ENCODE data around the gene RUNX1. TPM values are rescaled to one million over a fixed set of nuclear protein-coding genes. Genes with fewer than 3 reads are reported as not detected.

RUNX1 gene
- total RNA-seq, 1 experiment from 2014 or later, result 95.4 TPM

DNA sequence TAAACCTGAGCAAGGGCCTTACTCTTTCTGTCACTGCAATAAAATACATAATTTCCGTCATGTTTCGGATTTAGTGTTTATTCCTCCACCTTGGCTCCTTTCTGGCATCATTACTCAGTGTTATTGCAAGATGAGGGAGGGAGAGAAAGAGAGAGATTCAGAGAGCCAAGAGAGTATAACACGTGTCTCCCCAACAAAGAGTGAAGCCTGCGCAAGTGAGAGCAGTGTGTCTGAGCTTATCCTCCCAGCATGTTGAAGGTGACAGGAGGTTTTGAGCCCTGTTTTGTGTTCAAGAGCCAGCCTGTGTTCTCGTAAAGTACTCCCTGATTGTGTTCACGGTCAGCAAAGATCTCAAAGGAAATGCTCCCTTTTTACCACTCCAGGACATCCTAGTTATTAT, 6.3 kb downstream of the RUNX1 start:
- Mint-ChIP-seq H3K36me3 (ENCODE audit: insufficient read depth, unreplicated experiment) (peaks cover 19% of the 10 kb centered on the region), H3K9me3 (ENCODE audit: low read depth, unreplicated experiment) (no peaks in the 10 kb centered on the region), H3K4me1 (ENCODE audit: low read depth, unreplicated experiment) (peaks cover 22% of the 10 kb centered on the region), H3K27ac (ENCODE audit: unreplicated experiment) (no peak overlapping the region), H3K4me3 (ENCODE audit: low read depth, unreplicated experiment) (no peak overlapping the region), H3K27me3 (ENCODE audit: unreplicated experiment) (no peaks in the 10 kb centered on the region)
- TF ChIP-seq, protein P1, sequence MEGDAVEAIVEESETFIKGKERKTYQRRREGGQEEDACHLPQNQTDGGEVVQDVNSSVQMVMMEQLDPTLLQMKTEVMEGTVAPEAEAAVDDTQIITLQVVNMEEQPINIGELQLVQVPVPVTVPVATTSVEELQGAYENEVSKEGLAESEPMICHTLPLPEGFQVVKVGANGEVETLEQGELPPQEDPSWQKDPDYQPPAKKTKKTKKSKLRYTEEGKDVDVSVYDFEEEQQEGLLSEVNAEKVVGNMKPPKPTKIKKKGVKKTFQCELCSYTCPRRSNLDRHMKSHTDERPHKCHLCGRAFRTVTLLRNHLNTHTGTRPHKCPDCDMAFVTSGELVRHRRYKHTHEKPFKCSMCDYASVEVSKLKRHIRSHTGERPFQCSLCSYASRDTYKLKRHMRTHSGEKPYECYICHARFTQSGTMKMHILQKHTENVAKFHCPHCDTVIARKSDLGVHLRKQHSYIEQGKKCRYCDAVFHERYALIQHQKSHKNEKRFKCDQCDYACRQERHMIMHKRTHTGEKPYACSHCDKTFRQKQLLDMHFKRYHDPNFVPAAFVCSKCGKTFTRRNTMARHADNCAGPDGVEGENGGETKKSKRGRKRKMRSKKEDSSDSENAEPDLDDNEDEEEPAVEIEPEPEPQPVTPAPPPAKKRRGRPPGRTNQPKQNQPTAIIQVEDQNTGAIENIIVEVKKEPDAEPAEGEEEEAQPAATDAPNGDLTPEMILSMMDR (IDR thresholded peaks at IDR 0.05; ENCODE audit: unreplicated experiment), result no peak
- no TSS peak for BruUV-seq (replicated peaks)
- DNase-seq, result no peak
- intact Hi-C loops (cut with micrococcal nuclease; ENCODE audit: unreplicated experiment), result loop anchor here (10.0 kb wide), 1 partner anchor 212 kb away; no protein-coding TSS in a partner anchor
- CTCF ChIA-PET, result no interaction called here

DNA sequence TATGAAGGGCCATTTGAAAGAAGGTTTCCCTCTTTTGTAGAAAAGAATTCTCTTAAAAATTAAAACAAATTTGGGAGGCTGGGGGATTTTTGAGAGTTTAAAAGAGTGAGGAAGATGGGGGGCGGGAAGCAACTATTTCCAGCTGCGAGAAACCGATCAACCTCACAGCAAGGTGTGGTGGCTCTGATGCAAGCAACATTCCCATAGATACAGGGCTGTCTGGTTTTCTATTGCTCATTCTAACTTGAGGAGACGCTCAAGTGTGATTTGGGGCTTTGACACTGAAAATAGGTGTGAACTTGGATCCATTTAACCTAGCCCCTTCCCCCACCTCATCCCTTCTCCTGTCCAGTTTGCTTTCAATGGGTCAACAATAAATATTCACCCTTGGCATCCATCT, 7.2 kb downstream of the RUNX1 start:
- CTCF ChIA-PET, result no interaction called here
- Mint-ChIP-seq H3K4me3 (ENCODE audit: low read depth, unreplicated experiment) (no peak overlapping the region), H3K27ac (ENCODE audit: unreplicated experiment) (no peak overlapping the region), H3K27me3 (ENCODE audit: unreplicated experiment) (no peaks in the 10 kb centered on the region), H3K9me3 (ENCODE audit: low read depth, unreplicated experiment) (no peaks in the 10 kb centered on the region), H3K36me3 (ENCODE audit: insufficient read depth, unreplicated experiment) (peaks cover 9% of the 10 kb centered on the region), H3K4me1 (ENCODE audit: low read depth, unreplicated experiment) (peaks cover 12% of the 10 kb centered on the region)
- no TSS peak for BruUV-seq (replicated peaks)
- TF ChIP-seq, protein P1 (IDR thresholded peaks at IDR 0.05; ENCODE audit: unreplicated experiment), result no peak
- intact Hi-C loops (cut with micrococcal nuclease; ENCODE audit: unreplicated experiment), result loop anchor here (10.0 kb wide), 1 partner anchor 213 kb away; no protein-coding TSS in a partner anchor
- no peak for DNase-seq

DNA sequence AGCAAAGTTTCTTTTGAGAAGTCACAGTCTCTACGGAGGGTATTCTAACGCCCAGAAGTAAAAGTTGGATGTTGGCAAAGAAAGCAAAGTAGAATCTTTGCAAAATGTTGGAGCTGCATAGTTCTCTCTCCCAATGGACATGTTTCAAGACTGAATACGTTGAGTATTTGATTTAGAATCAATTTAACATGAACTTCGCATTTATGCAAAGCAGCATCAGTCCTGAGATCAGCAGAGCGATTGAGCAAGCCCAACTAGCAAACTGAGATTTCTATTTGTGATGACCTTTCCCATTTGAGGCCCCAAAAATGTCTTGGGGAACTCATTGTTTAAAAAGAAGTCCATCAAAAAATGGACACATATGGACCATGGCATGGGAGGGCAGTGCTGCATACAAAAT, 8.0 kb downstream of the RUNX1 start:
- no peak overlapping the region for H3K27ac Mint-ChIP-seq (ENCODE audit: unreplicated experiment)
- H3K4me3 Mint-ChIP-seq (ENCODE audit: low read depth, unreplicated experiment), result no peak overlapping the region
- H3K4me1 Mint-ChIP-seq (ENCODE audit: low read depth, unreplicated experiment), result peaks cover 8% of the 10 kb centered on the region
- CTCF ChIA-PET, result no interaction called here
- no TSS peak for BruUV-seq (replicated peaks)
- no peaks in the 10 kb centered on the region for H3K9me3 Mint-ChIP-seq (ENCODE audit: low read depth, unreplicated experiment)
- TF ChIP-seq, protein P1 (IDR thresholded peaks at IDR 0.05; ENCODE audit: unreplicated experiment), result no peak
- intact Hi-C loops (cut with micrococcal nuclease; ENCODE audit: unreplicated experiment), result loop anchor here (10.0 kb wide), 1 partner anchor 214 kb away; no protein-coding TSS in a partner anchor
- DNase-seq, result no peak
- H3K27me3 Mint-ChIP-seq (ENCODE audit: unreplicated experiment), result no peaks in the 10 kb centered on the region
- peaks cover 2% of the 10 kb centered on the region for H3K36me3 Mint-ChIP-seq (ENCODE audit: insufficient read depth, unreplicated experiment)

DNA sequence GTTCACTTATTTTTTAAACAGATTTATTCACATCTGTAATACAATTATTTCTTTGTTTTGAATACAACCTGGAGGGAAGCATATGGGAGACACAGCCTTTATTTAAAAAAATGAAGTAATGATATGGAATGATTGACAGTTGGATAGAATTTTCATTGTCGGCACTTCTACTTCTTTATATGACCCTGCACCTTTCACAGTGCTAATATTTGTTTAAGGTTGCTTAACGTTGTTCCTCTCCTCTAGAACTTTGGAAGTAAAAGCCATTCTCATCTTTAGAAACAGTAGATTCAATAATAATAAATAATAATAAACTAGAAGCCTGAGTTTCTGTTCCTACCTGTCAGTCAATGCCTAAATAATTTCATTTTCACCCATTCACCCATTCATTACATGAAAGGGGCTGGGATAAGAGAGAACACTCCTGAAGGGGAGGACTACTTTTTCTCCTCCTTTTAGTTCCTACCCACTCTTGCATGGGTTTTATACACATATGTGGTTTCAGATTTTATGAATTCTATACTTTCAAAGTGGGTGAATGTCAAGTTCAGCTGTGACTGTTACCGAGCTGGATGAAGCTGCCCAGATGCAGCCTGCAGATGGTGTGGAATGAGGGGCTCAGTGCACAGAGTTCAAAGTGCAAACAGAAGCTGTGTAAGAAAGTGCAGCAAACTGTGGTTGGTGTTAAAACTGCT, 9.4 kb downstream of the RUNX1 start:
- Mint-ChIP-seq H3K36me3 (ENCODE audit: insufficient read depth, unreplicated experiment) (no peaks in the 10 kb centered on the region), H3K9me3 (ENCODE audit: low read depth, unreplicated experiment) (no peaks in the 10 kb centered on the region), H3K4me3 (ENCODE audit: low read depth, unreplicated experiment) (no peak overlapping the region), H3K27me3 (ENCODE audit: unreplicated experiment) (no peaks in the 10 kb centered on the region), H3K27ac (ENCODE audit: unreplicated experiment) (no peak overlapping the region), H3K4me1 (ENCODE audit: low read depth, unreplicated experiment) (peaks cover 8% of the 10 kb centered on the region)
- BruUV-seq (replicated peaks), result no TSS peak
- CTCF ChIA-PET, result no interaction called here
- no peak for DNase-seq
- TF ChIP-seq, protein P1 (IDR thresholded peaks at IDR 0.05; ENCODE audit: unreplicated experiment), result no peak
- intact Hi-C loops (cut with micrococcal nuclease; ENCODE audit: unreplicated experiment), result loop anchor here (10.0 kb wide), 1 partner anchor 215 kb away; no protein-coding TSS in a partner anchor
